Small intestine (tissue), 7 donors: ENCODE results near the gene IWS1. TPM values are rescaled to one million over a fixed set of nuclear protein-coding genes. Genes with fewer than 3 reads are reported as not detected.

Experiments
- DNase-seq, 2 donors: peaks; one replicate each; pipeline versions ENCODE4 v3.0.0 to v3.0.0-alpha.2; 2013
- FAIRE-seq: peaks from 2 replicates; lab custom pipeline; 2012; peaks lifted over from hg19 to GRCh38; lab: Jason Lieb, UNC
- H3K27ac ChIP-seq, 3 donors: one replicate each; pipeline ENCODE4 v1.5.1; 2013; ENCODE audit warnings: low read length in 2 of 3, mild to moderate bottlenecking in 2 of 3, control low read depth in 1 of 3, inconsistent platforms in 1 of 3, low read depth in 1 of 3, moderate library complexity in 1 of 3
- H3K27me3 ChIP-seq, 3 donors: one replicate each; pipeline ENCODE4 v1.6.1; 2013; ENCODE audit warnings: low read length in 3 of 3, inconsistent platforms in 1 of 3; ENCODE audit not compliant: control insufficient read depth in 3 of 3, insufficient read depth in 3 of 3
- H3K36me3 ChIP-seq, 3 donors: one replicate each; pipeline ENCODE4 v1.6.1; 2013; ENCODE audit warnings: low read length in 3 of 3, inconsistent platforms in 1 of 3, low read depth in 1 of 3, mild to moderate bottlenecking in 1 of 3, moderate library complexity in 1 of 3; ENCODE audit not compliant: control insufficient read depth in 3 of 3, insufficient read depth in 2 of 3
- H3K4me1 ChIP-seq, 3 donors: one replicate each; pipeline ENCODE4 v1.6.1; 2013; ENCODE audit warnings: low read length in 2 of 3, inconsistent platforms in 1 of 3, low read depth in 1 of 3, mild to moderate bottlenecking in 1 of 3, moderate library complexity in 1 of 3; ENCODE audit not compliant: control insufficient read depth in 3 of 3, insufficient read depth in 2 of 3
- H3K4me3 ChIP-seq, 3 donors: one replicate each; pipeline ENCODE4 v1.5.1; 2013; ENCODE audit warnings: low read length in 3 of 3, control low read depth in 1 of 3, inconsistent platforms in 1 of 3, low read depth in 1 of 3, mild to moderate bottlenecking in 1 of 3, moderate library complexity in 1 of 3
- H3K9me3 ChIP-seq, 2 donors: one replicate each; pipeline ENCODE4 v1.6.1; 2013; ENCODE audit warnings: low read depth in 1 of 2, low read length in 1 of 2; ENCODE audit not compliant: control insufficient read depth in 2 of 2, insufficient read depth in 1 of 2
- WGBS, 3 donors: extraction: QIAGEN DNeasy Blood & Tissue Kit; methylation state at CpG; one replicate each; pipeline ENCODE4 v1.1.7; 2013; 5-methylcytosine and 5-hydroxymethylcytosine counted together
- polyA plus RNA-seq, 4 donors: library from polyadenylated mRNA; stranded (reverse) in 3 of 4; unstranded in 1 of 4; fragments of 200-250 nt in 3 of 4; fragments of 120-200 nt in 1 of 4; gene quantifications; one replicate each; pipeline versions ENCODE4 v1.2.1 to v1.2.3, GENCODE V29; 2013
- donor health status: healthy with polysubstance abuse.
- donor health status: control.
- donor health status: control.
- donor health status: Bipolar disorder and iron deficiency.
- donor health status: healthy.

IWS1 gene
- polyA plus RNA-seq, 4 donors, result 23.3 to 53.0 (median 47.8) TPM

DNA sequence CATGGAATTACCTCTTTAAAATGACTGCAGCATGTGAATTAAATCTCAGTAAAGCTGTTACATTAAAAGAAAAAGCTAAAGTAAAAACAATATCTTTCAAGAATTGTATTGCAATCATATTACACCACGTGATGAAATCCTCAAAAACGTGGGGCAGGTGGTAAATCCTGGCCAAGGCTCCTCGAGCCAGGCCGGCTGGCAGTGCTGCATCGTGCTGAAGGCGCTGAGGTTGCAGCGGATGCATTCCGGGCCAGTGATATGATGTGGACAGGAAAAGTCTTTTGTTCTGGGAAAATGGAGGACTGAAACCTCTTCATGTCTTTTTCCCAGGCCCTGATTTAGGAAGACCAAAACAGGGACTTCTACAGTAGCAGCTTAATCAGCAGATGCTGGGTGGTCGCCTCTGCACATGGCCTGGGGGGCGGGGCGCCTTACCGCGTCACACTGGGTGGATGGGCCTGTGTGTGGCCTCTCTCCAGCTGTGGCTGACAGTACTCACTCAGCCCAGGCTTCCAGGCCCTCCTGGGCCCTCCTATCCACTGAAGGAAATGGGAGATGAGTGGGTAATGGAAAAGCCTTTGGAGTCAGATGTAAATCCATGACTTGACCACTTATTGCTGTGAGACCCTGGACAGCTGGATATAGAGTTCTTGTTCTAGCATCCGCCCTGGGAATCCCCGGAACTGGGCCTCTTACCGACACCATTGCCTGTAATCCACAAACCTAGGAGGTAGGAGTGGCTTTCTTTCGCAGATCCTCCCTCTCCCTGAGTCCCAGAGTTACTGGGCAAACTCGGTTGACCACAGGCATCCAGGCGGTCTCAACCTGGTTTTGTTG, 62.9 kb downstream of the IWS1 start:
- Histone ChIP-seq H3K9me3 (no peaks in the 10 kb centered on the region), H3K4me1 (peaks cover 0 to 23% (median 0%) of the 10 kb centered on the region in 3 donors), H3K36me3 (peaks cover 0 to 5% (median 0%) of the 10 kb centered on the region in 3 donors), H3K27ac (peak overlapping the region in 1 of 3 donors; percentile 17), H3K4me3 (no peak overlapping the region), H3K27me3 (no peaks in the 10 kb centered on the region)
- DNase-seq, result peak in 1 of 2 donors; percentile 36
- FAIRE-seq, result no peak
- 79 to 92% (median 88%) methylated on average over 19 of the region's 19 CpGs for WGBS, 3 donors

DNA sequence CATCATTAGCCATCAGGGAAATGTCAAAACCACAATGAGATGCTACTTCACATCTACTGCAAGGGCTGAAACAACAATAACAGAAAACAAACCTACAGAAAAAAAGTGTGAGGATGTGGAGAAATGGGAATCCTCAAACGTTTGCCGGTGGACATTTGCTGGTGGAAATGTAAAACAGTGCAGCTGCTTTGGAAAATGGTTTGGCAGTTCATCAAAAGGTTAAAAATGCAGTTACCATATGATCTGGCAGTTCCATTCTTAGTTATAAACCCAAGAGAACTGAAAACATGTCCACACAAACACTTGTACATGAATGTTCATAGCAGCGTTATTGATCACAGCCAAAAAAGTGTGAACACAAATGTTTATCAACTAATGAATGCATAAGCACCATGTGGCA, 63.8 kb downstream of the IWS1 start:
- H3K36me3 ChIP-seq, result peaks cover 0 to 5% (median 0%) of the 10 kb centered on the region in 3 donors
- no peak overlapping the region for H3K4me3 ChIP-seq
- DNase-seq, result no peak
- H3K27me3 ChIP-seq, result no peaks in the 10 kb centered on the region
- 56 to 77% (median 76%) methylated on average over 3 of the region's 3 CpGs for WGBS, 3 donors
- no peaks in the 10 kb centered on the region for H3K9me3 ChIP-seq
- no peak overlapping the region for H3K27ac ChIP-seq
- H3K4me1 ChIP-seq, result peaks cover 0 to 25% (median 0%) of the 10 kb centered on the region in 3 donors
- FAIRE-seq, result no peak

DNA sequence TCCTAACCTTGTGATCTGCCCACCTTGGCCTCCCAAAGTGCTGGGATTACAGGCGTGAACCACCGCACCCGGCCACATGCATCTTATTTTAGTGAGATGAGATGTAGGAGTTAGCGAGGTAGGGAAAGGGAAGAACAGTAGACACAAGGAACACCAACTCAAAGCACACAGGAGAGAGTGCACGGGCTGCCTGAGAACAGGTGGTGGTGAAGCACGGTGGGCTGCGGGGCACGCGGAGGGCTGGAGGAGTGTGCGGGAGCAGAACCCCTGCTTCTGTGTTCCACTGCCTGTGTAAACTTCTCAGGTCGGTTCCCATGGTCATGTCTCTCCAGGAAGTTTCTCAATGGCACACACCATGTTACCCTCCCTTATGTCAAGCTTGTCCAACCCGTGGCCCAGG, 69.3 kb downstream of the IWS1 start:
- DNase-seq, result no peak
- no peak for FAIRE-seq
- 95 to 97% (median 96%) methylated on average over 12 of the region's 12 CpGs for WGBS, 3 donors
- Histone ChIP-seq H3K36me3 (peaks cover 0 to 3% (median 0%) of the 10 kb centered on the region in 3 donors), H3K4me1 (peaks cover 0 to 32% (median 2%) of the 10 kb centered on the region in 3 donors), H3K4me3 (no peak overlapping the region), H3K9me3 (no peaks in the 10 kb centered on the region), H3K27me3 (no peaks in the 10 kb centered on the region), H3K27ac (no peak overlapping the region)

DNA sequence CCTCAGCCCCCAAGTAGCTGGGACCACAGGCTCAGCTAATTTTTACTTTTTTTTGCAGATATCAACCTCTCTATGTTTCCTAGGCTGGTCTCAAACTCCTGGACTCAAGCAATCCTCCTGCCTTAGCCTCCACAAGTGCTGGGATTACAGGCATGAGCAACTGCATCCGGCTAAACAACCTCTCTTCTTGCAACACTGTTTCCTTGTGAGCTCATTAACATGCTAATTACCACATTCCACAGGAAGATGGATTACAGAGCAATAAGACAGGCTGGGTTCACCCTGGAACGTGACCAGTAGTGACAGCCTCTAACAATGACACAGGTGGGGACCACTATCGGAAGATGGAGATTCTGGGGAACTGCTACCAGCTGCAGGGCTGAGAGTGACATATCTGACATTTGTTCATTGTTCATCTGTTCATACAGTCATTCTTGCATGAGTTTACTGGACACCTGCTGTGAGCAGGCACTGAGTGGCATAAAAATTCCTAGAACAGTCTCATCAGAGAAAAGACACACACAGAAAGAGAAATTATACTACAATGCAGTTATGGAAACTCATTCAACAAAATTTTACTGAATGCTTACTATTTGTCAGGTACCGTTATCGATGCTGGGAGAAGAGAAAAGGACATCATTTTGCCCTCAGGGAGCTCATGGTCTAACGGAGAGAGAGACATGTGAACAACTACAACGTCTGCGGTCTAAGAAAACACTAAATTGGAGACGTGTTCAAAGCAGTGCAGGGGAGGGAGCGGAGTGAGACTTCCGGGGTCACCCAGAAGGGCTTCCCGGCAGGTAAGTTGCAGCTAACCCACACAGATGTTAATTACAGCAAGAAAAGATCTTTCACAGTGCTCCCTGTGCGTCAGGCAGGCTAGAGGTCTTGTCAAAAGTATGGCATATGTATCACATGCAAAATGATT, 70.5 kb downstream of the IWS1 start:
- peaks cover 0 to 32% (median 2%) of the 10 kb centered on the region in 3 donors for H3K4me1 ChIP-seq
- DNase-seq, result peak; percentile 81 to 88
- WGBS, 3 donors, result 59 to 76% (median 64%) methylated on average over 13 of the region's 13 CpGs
- H3K27me3 ChIP-seq, result no peaks in the 10 kb centered on the region
- H3K36me3 ChIP-seq, result peaks cover 0 to 3% (median 0%) of the 10 kb centered on the region in 3 donors
- FAIRE-seq, result no peak
- H3K4me3 ChIP-seq, result no peak overlapping the region
- H3K27ac ChIP-seq, result peak overlapping the region; percentile 84 to 92 (median 91)
- H3K9me3 ChIP-seq, result no peaks in the 10 kb centered on the region

DNA sequence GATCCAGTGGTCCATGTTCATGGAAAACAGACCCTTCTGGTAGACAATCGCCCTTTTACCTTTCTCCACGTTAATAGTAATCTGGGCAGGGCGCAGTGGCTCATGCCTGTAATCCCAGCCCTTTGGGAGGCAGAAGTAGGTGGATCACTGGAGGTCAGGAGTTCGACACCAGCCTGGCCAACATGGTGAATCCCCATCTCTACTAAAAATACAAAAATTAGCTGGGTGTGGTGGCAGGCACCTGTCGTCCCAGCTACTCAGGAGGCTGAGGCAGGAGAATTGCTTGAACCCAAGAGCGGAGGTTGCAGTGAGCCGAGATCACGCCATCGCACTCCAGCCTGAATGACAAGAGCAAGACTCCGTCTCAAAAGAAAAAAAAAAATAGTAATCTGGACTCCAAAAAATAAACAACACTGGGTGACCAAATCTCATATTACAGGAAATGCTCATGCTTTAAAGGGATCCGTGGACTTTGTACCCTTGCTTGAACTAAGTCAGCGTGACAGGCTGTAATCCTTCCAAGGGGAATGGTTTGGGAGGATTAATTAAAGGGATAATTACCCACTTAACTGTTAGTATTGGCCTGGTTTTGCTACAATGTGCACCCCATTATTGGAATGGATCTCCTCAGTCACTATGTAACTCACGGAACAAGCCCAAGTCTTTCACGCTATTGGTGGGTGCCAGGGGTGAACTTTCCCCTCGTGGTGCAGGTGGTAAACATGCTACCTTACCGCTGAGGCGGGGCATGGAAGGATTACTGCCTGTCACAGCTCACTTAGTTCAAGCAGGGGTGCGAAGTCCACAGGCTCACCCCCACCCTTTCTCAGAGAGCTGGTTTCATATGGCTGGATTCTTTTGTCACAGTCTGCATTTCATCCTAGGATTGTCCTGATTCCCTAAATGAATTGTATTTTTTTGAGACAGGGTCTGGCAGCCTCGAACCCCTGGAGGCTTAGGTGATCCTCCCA, 71.4 kb downstream of the IWS1 start:
- FAIRE-seq, result no peak
- H3K9me3 ChIP-seq, result no peaks in the 10 kb centered on the region
- H3K4me1 ChIP-seq, result peaks cover 0 to 32% (median 2%) of the 10 kb centered on the region in 3 donors
- H3K36me3 ChIP-seq, result peaks cover 0 to 3% (median 0%) of the 10 kb centered on the region in 3 donors
- H3K4me3 ChIP-seq, result no peak overlapping the region
- peak overlapping the region; percentile 84 to 92 (median 91) for H3K27ac ChIP-seq
- peak; percentile 96 to 99 for DNase-seq
- H3K27me3 ChIP-seq, result no peaks in the 10 kb centered on the region
- WGBS, 3 donors, result 21 to 59% (median 40%) methylated on average over 19 of the region's 19 CpGs

DNA sequence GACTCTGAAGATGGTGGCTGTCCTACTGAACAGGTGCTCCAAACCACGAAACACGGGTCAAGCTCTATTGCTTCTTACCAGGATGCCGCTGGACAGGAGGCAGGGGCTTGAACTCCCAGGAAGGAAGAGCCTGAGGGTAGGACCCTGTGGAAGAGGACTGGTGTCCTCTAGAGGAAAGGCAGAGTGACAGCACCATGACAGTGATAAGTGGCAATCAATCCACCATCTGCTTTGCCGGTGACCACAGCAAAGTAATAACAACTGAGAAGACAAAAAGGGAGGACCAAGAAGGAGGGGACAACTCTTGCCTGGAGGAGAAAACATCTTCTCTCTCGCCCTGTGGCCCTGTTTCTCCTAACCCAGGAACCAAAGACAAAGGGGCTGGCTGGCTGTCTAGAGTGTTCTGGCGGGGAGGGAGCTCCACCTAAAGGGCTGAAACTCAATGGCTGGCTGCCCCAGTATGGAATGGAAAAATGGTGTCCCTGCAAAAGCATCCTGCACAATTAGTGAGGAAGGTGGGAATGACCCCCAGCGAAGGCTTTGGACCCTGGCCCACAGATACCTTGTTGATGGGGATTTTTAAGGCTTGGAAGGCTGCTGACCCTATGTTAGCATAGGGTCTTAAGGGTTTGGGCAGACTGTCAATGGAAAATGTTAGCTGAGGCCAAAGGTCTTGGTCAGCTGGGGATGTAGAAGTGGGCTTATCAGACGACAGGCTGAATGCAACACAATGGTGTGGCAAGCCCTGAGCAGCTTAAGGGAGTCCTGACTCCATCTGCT, 72.7 kb downstream of the IWS1 start:
- 82 to 86% (median 86%) methylated on average over 8 of the region's 8 CpGs for WGBS, 3 donors
- Histone ChIP-seq H3K4me3 (no peak overlapping the region), H3K36me3 (peaks cover 0 to 3% (median 0%) of the 10 kb centered on the region in 3 donors), H3K27me3 (no peaks in the 10 kb centered on the region), H3K9me3 (no peaks in the 10 kb centered on the region), H3K4me1 (peaks cover 0 to 32% (median 2%) of the 10 kb centered on the region in 3 donors), H3K27ac (peak overlapping the region in 1 of 3 donors; percentile 92)
- peak in 1 of 2 donors; percentile 14 for DNase-seq
- FAIRE-seq, result no peak

DNA sequence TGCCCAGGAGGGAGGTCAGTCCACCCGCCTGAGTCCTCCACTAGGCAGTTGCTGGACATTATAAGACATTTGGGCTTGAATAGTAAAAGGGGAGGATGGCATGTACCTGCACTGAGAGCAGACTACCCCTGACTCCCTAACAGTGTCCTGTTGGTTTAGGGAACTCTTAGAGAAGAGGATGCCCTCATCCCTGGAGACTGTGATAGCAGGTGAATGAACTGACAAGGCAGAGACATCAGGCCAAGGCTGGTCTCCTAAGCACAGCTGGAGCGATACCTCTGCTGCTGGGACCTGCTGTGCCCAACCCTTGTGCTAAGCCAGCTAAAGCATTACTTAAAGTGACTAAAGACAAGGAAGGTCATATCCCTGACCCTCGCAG, 73.3 kb downstream of the IWS1 start:
- DNase-seq (no peak), FAIRE-seq (no peak)
- Histone ChIP-seq H3K4me3 (no peak overlapping the region), H3K4me1 (peaks cover 0 to 32% (median 2%) of the 10 kb centered on the region in 3 donors), H3K27ac (no peak overlapping the region), H3K27me3 (no peaks in the 10 kb centered on the region), H3K36me3 (peaks cover 0 to 3% (median 0%) of the 10 kb centered on the region in 3 donors), H3K9me3 (no peaks in the 10 kb centered on the region)
- 93 to 100% (median 94%) methylated on average over 3 of the region's 3 CpGs for WGBS, 3 donors
